HepG2 (cell line): ENCODE results near the gene ASB5. TPM values are rescaled to one million over a fixed set of nuclear protein-coding genes. Genes with fewer than 3 reads are reported as not detected.

Experiments used
- ATAC-seq: fragments of 200-7000 bp; cut with Tn5 transposase; 3 replicates; pipeline ENCODE4 v1.9.1; 2020; ENCODE audit warnings: mild to moderate bottlenecking, moderate library complexity
- BruUV-seq: library from RNA; stranded (reverse); fragments of 400-500 nt; replicated peaks from 2 replicates; lab custom pipeline; 2021; lab: Mats Ljungman, UMichigan
- CTCF ChIA-PET: fragments of 300-600 bp; formaldehyde crosslinking; extraction: SDS; loops from one replicate; lab custom pipeline; 2021; ENCODE audit warnings: low total read pairs, inconsistent platforms, low intra/inter-chr PET ratio; lab: Yijun Ruan, JAX
- POLR2A ChIA-PET: fragments of 350-600 bp; sonication (Branson Sonifier 250); formaldehyde crosslinking; loops from one replicate; lab custom pipeline; 2020; ENCODE audit warnings: antibody characterized with exemption, inconsistent platforms; lab: Yijun Ruan, JAX
- DNase-seq: peaks from one replicate; pipeline ENCODE4 v3.0.0-alpha.2; 2015; ENCODE audit warnings: low spot score
- FAIRE-seq: peaks from 3 replicates; lab custom pipeline; 2011; peaks lifted over from hg19 to GRCh38; lab: Jason Lieb, UNC
- H2AFZ ChIP-seq: one replicate; pipeline ENCODE4 v1.6.1; 2011; ENCODE audit warnings: low read length, inconsistent platforms
- H3K27ac ChIP-seq: fragments of 300-600 bp; 3 replicates; pipeline ENCODE4 v1.8.0; 2011; ENCODE audit warnings: mixed run types, mild to moderate bottlenecking, mixed read lengths, low read length, inconsistent platforms; ENCODE audit not compliant: insufficient read depth; ENCODE audit errors: extremely low read length
- H3K27me3 ChIP-seq, 2 experiments: fragments of 200-600 bp in 1 of 2; 2 replicates in 1 of 2; 3 replicates in 1 of 2; pipeline versions ENCODE4 v1.6.0 to v1.8.0; 2011; ENCODE audit warnings: low read length in 2 of 2, mild to moderate bottlenecking in 2 of 2, moderate library complexity in 2 of 2, inconsistent platforms in 1 of 2; ENCODE audit not compliant: insufficient read depth in 2 of 2, control insufficient read depth in 1 of 2
- H3K36me3 ChIP-seq, 2 experiments: fragments of 200-600 bp in 1 of 2; replicated peaks in 1 of 2; 2 replicates in 1 of 2; 3 replicates in 1 of 2; pipeline versions ENCODE4 v1.5.1 to v1.8.0; 2011; ENCODE audit warnings: low read length in 2 of 2, inconsistent platforms in 1 of 2; ENCODE audit not compliant: insufficient read depth in 2 of 2, control insufficient read depth in 1 of 2
- H3K4me1 ChIP-seq: 2 replicates; pipeline ENCODE4 v1.5.1; 2012; ENCODE audit warnings: low read length, inconsistent platforms; ENCODE audit not compliant: insufficient read depth
- H3K4me2 ChIP-seq: 2 replicates; pipeline ENCODE4 v1.6.0; 2011; ENCODE audit warnings: low read depth, low read length, inconsistent platforms
- H3K4me3 ChIP-seq, 3 experiments: fragments of 200-600 bp in 1 of 3; sonication (generic), shearing (Covaris generic) in 1 of 3; replicated peaks in 1 of 3; 2 replicates each; pipeline ENCODE4 v1.5.1; 2011 to 2016; ENCODE audit warnings: low read length in 3 of 3, inconsistent platforms in 2 of 3, low read depth in 2 of 3, mild to moderate bottlenecking in 2 of 3, control low read depth in 1 of 3, mixed read lengths in 1 of 3; ENCODE audit not compliant: insufficient read depth in 1 of 3
- H3K79me2 ChIP-seq: one replicate; pipeline ENCODE4 v1.6.1; 2011; ENCODE audit warnings: low read length, inconsistent platforms; ENCODE audit not compliant: insufficient read depth
- H3K9ac ChIP-seq: 2 replicates; pipeline ENCODE4 v1.6.0; 2011; ENCODE audit warnings: mild to moderate bottlenecking, low read depth, low read length, inconsistent platforms; ENCODE audit not compliant: insufficient read depth
- H3K9me3 ChIP-seq: 2 replicates; pipeline ENCODE4 v1.5.1; 2012; ENCODE audit warnings: mild to moderate bottlenecking, low read length
- H4K20me1 ChIP-seq: 2 replicates; pipeline ENCODE4 v1.6.0; 2011; ENCODE audit warnings: inconsistent platforms, mild to moderate bottlenecking, low read length, moderate library complexity; ENCODE audit not compliant: insufficient read depth
- ARID3A ChIP-seq: IDR thresholded peaks from 2 replicates; pipeline ENCODE4 v1.6.1; 2012; ENCODE audit warnings: low read depth, low read length, improper control_type of control experiment
- DPF2 ChIP-seq: sonication (generic); formaldehyde crosslinking; IDR thresholded peaks from 2 replicates; pipeline ENCODE4 v1.4.0; 2020; ENCODE audit warnings: mild to moderate bottlenecking, low read depth, missing genetic modification reagents, borderline replicate concordance
- FOXO4 ChIP-seq: sonication (generic); formaldehyde crosslinking; conservative IDR thresholded peaks from 2 replicates; pipeline ENCODE4 v1.8.1; 2023; ENCODE audit warnings: missing genetic modification reagents
- HDAC6 ChIP-seq: fragments of 200-600 bp; sonication (generic); IDR thresholded peaks from 2 replicates; pipeline ENCODE4 v1.7.0; 2017; ENCODE audit warnings: mild to moderate bottlenecking, antibody characterized with exemption, low read length, low read depth
- NCOA2 ChIP-seq: sonication (generic); formaldehyde crosslinking; IDR thresholded peaks from 2 replicates; pipeline ENCODE4 v1.8.0; 2022; ENCODE audit warnings: inconsistent platforms
- RORA ChIP-seq: sonication (generic); formaldehyde crosslinking; IDR thresholded peaks from 2 replicates; pipeline ENCODE4 v1.5.0; 2020; ENCODE audit warnings: mild to moderate bottlenecking, missing genetic modification reagents, moderate library complexity
- SNRNP70 ChIP-seq: fragments of 200-400 bp; formaldehyde crosslinking; IDR thresholded peaks from 2 replicates; pipeline ENCODE4 v1.6.1; 2017; ENCODE audit warnings: mild to moderate bottlenecking, low read depth, low read length, moderate library complexity
- TBX3 ChIP-seq: fragments of 450-650 bp; IDR thresholded peaks from 2 replicates; pipeline ENCODE4 v1.6.1; 2017; ENCODE audit warnings: antibody characterized with exemption, mild to moderate bottlenecking, inconsistent platforms, borderline replicate concordance
- TCF7 ChIP-seq: sonication (generic); IDR thresholded peaks from 2 replicates; pipeline ENCODE4 v1.6.1; 2016; ENCODE audit warnings: antibody characterized with exemption, low read depth
- ZNF382 ChIP-seq: sonication (generic); formaldehyde crosslinking; IDR thresholded peaks from 2 replicates; pipeline ENCODE4 v1.5.0; 2020; ENCODE audit warnings: missing genetic modification reagents, mild to moderate bottlenecking, borderline replicate concordance
- ZNF430 ChIP-seq: sonication (generic); formaldehyde crosslinking; IDR thresholded peaks from 2 replicates; pipeline ENCODE4 v1.9.0; 2021; ENCODE audit warnings: mild to moderate bottlenecking, missing genetic modification reagents
- ZNF569 ChIP-seq: sonication (generic); formaldehyde crosslinking; IDR thresholded peaks from 2 replicates; pipeline ENCODE4 v1.5.0; 2020; ENCODE audit warnings: mild to moderate bottlenecking, missing genetic modification reagents, moderate library complexity, borderline replicate concordance
- ZNF674 ChIP-seq: sonication (generic); formaldehyde crosslinking; IDR thresholded peaks from 2 replicates; pipeline ENCODE4 v1.5.0; 2020; ENCODE audit warnings: low read depth, mild to moderate bottlenecking, missing genetic modification reagents
- WGBS: methylation state at CpG from one replicate; pipeline ENCODE4 v1.1.6; 2017; ENCODE audit warnings: low lambda C conversion rate; 5-methylcytosine and 5-hydroxymethylcytosine counted together
- in situ Hi-C: cut with HindIII; loops from 2 replicates; pipeline ENCODE4 v1.10.0; 2017; ENCODE audit warnings: low pct_unique_long_range_greater_than_20kb; ENCODE audit not compliant: extremely low pct_ligation_motif_present
- intact Hi-C: fragments of 100-400 bp; cut with micrococcal nuclease; formaldehyde crosslinking; loops from one replicate; pipeline ENCODE4 v1.10.0; 2022; ENCODE audit not compliant: unreplicated experiment
- polyA plus RNA-seq, 8 experiments: library from polyadenylated mRNA; depleted of rRNA in 3 of 8; stranded (reverse) in 7 of 8; unstranded in 1 of 8; fragments of >200 nt; fragmentation: Illumina TruSeq in 4 of 8; extraction: Trizol in 4 of 8; gene quantifications; 2 replicates each; pipeline versions ENCODE4 v1.2.1 to v1.2.3, GENCODE V29; 2011 to 2016; ENCODE audit warnings: low read depth in 4 of 8, missing spikeins in 1 of 8, mixed read lengths in 1 of 8; ENCODE audit not compliant: insufficient read depth in 1 of 8
- total RNA-seq, 5 experiments: library from RNA; depleted of rRNA; stranded (reverse); fragments of >200 nt; fragmentation: Illumina TruSeq; extraction: Trizol; gene quantifications; 2 replicates each; pipeline ENCODE4 v1.2.3, GENCODE V29; 2016; ENCODE audit warnings: low read depth in 1 of 5
- TF ChIP-seq, protein P1 (sequence below): IDR thresholded peaks from 2 replicates; pipeline ENCODE4 v1.6.1; 2016; ENCODE audit warnings: low read depth, borderline replicate concordance
- TF ChIP-seq, protein P2 (sequence below): sonication (generic); formaldehyde crosslinking; IDR thresholded peaks from 2 replicates; pipeline ENCODE4 v1.4.0; 2020; ENCODE audit warnings: missing genetic modification reagents

Gene ASB5
- total and polyA plus RNA-seq, 2 of the 13 experiments (the other 11 are each of a cell fraction or from before 2014, with no cell fraction given), result not detected

DNA sequence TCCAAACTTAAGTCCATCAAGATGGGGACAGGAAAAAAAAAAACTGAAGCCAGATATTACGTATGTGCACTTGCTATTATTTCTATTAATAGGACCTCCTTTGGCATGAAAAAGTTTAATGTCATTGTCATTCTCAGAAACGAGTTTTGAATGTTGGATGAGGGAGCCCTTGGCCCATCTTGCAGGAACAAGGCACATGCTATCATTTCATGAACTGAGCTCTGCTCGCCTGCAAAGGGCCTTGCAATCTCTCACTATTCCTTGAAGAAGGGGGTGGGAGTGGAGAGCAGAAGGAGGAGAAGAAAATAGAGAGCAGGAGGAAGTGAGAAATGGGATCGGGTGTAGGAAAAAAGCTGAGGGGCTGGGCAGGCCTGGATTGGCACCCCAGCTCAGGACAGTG, 39.4 kb downstream of the ASB5 start:
- in situ Hi-C loops, result no loop called here
- TF ChIP-seq, protein P1, sequence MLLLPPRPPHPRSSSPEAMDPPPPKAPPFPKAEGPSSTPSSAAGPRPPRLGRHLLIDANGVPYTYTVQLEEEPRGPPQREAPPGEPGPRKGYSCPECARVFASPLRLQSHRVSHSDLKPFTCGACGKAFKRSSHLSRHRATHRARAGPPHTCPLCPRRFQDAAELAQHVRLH (CRISPR knock-in tag), result no peak
- TF ChIP-seq ZNF430, result no peak
- TF ChIP-seq ARID3A, result no peak
- TF ChIP-seq RORA (CRISPR knock-in tag), result no peak
- no peak for TF ChIP-seq NCOA2 (CRISPR knock-in tag)
- TF ChIP-seq TCF7, result no peak
- no peak for TF ChIP-seq ZNF569 (CRISPR knock-in tag)
- TF ChIP-seq SNRNP70, result no peak
- TF ChIP-seq TBX3, result no peak
- TF ChIP-seq ZNF382, result no peak
- TF ChIP-seq HDAC6, result no peak
- TF ChIP-seq DPF2 (CRISPR knock-in tag), result no peak
- TF ChIP-seq, protein P2, sequence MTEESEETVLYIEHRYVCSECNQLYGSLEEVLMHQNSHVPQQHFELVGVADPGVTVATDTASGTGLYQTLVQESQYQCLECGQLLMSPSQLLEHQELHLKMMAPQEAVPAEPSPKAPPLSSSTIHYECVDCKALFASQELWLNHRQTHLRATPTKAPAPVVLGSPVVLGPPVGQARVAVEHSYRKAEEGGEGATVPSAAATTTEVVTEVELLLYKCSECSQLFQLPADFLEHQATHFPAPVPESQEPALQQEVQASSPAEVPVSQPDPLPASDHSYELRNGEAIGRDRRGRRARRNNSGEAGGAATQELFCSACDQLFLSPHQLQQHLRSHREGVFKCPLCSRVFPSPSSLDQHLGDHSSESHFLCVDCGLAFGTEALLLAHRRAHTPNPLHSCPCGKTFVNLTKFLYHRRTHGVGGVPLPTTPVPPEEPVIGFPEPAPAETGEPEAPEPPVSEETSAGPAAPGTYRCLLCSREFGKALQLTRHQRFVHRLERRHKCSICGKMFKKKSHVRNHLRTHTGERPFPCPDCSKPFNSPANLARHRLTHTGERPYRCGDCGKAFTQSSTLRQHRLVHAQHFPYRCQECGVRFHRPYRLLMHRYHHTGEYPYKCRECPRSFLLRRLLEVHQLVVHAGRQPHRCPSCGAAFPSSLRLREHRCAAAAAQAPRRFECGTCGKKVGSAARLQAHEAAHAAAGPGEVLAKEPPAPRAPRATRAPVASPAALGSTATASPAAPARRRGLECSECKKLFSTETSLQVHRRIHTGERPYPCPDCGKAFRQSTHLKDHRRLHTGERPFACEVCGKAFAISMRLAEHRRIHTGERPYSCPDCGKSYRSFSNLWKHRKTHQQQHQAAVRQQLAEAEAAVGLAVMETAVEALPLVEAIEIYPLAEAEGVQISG, result no peak
- TF ChIP-seq ZNF674, result no peak
- TF ChIP-seq FOXO4, result no peak

More for the DNA sequence above, 39.4 kb downstream of the ASB5 start:
- Histone ChIP-seq H3K4me2 (no peak overlapping the region), H2AFZ (no peak overlapping the region), H3K27me3 (no peaks in the 10 kb centered on the region; a peak in 1 of 5 replicates), H3K4me3 (no peak overlapping the region), H3K27ac (no peak overlapping the region), H3K9me3 (no peaks in the 10 kb centered on the region), H3K36me3 (no peaks in the 10 kb centered on the region), H3K4me1 (no peaks in the 10 kb centered on the region), H4K20me1 (no peaks in the 10 kb centered on the region), H3K79me2 (no peaks in the 10 kb centered on the region), H3K9ac (no peak overlapping the region)
- ATAC-seq (no peak), DNase-seq (no peak), FAIRE-seq (no peak)
- intact Hi-C loops, result no loop called here
- no TSS peak for BruUV-seq
- ChIA-PET CTCF (no interaction called here), POLR2A (no interaction called here)
- 7% methylated on average over 4 of the region's 4 CpGs for whole genome bisulfite sequencing
